ENCODE results near the gene MYO1D.

DNA sequence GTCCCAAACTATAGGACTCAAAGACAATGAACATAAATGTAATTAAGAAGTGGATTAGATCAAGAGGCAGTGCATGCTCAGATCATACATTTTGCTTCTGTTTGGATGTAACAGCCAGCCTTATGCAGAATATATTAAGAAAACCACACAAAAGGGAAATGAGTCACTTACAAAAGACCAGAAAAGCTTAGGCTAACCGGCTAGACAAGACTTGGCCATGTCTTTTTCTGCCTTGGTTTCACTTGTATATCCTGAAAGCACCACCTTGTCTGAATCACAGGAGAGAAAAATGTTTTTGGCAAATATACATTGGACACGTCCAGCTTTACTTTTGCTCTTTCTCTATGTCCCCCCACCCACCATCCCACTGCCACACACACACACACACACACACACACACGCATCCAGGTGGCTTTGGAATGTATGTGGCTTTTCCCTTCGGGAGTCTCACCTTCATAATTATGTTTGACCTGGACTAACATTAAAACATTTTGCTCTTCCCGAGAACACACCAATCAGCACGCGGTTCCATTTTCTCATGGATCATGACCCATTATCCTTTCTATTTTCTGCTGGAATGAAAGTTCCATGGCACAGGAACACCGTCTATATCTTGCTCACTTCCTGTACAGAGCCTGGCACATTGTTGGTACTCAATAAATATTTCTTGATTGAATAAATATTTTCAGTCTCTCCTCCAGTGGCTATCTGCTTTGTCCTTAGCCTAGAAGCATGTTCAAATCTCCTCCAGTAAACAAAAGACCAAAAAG, 325.6 kb downstream of the MYO1D start:
- TF ChIP-seq, protein P1, sequence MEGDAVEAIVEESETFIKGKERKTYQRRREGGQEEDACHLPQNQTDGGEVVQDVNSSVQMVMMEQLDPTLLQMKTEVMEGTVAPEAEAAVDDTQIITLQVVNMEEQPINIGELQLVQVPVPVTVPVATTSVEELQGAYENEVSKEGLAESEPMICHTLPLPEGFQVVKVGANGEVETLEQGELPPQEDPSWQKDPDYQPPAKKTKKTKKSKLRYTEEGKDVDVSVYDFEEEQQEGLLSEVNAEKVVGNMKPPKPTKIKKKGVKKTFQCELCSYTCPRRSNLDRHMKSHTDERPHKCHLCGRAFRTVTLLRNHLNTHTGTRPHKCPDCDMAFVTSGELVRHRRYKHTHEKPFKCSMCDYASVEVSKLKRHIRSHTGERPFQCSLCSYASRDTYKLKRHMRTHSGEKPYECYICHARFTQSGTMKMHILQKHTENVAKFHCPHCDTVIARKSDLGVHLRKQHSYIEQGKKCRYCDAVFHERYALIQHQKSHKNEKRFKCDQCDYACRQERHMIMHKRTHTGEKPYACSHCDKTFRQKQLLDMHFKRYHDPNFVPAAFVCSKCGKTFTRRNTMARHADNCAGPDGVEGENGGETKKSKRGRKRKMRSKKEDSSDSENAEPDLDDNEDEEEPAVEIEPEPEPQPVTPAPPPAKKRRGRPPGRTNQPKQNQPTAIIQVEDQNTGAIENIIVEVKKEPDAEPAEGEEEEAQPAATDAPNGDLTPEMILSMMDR (IDR thresholded peaks at IDR 0.05): no peak
- no peak for TF ChIP-seq POLR2A (IDR thresholded peaks at IDR 0.05)
